B cell (primary cell): ENCODE measurements around the gene EIPR1. TPM values are rescaled to one million over a fixed set of nuclear protein-coding genes. Genes with fewer than 3 reads are reported as not detected.

ENCODE experiments used
- ATAC-seq: fragments of 200-7000 bp; cut with Tn5 transposase; one replicate; pipeline ENCODE4 v1.10.0; 2021; ENCODE audit warnings: low read depth, mild to moderate bottlenecking, moderate number of reproducible peaks, moderate library complexity
- CTCF ChIA-PET: fragments of 350-600 bp; sonication (Branson Sonifier 250); formaldehyde crosslinking; loops from one replicate; lab custom pipeline; 2021; ENCODE audit warnings: antibody characterized with exemption, inconsistent platforms; lab: Charles Lee
- POLR2A ChIA-PET: fragments of 350-600 bp; sonication (Branson Sonifier 250); formaldehyde crosslinking; loops from one replicate; lab custom pipeline; 2021; ENCODE audit warnings: antibody characterized with exemption; lab: Charles Lee
- DNase-seq: peaks from one replicate; pipeline ENCODE4 v3.0.0; 2013
- H2AFZ ChIP-seq: 2 replicates; pipeline ENCODE4 v1.6.1; 2012; ENCODE audit warnings: mild to moderate bottlenecking, low read depth, low read length; ENCODE audit not compliant: insufficient read depth, poor library complexity, severe bottlenecking
- H3K27ac ChIP-seq, 2 donors: 1 replicate in 1 of 2; 2 replicates in 1 of 2; pipeline ENCODE4 v1.5.1; 2012 to 2013; ENCODE audit warnings: low read length in 2 of 2, mild to moderate bottlenecking in 2 of 2, moderate library complexity in 1 of 2
- H3K27me3 ChIP-seq, 4 experiments: fragments of 200-600 bp in 1 of 4; sonication (generic) in 1 of 4; replicated peaks in 1 of 4; 1 replicate in 2 of 4; 2 replicates in 2 of 4; pipeline versions ENCODE4 v1.6.1 to v1.7.0; 2013 to 2016; ENCODE audit warnings: low read length in 3 of 4, mild to moderate bottlenecking in 2 of 4, mixed read lengths in 1 of 4, moderate library complexity in 1 of 4; ENCODE audit not compliant: insufficient read depth in 4 of 4, control insufficient read depth in 3 of 4; ENCODE audit errors: control extremely low read depth in 1 of 4
- H3K36me3 ChIP-seq, 2 experiments: replicated peaks in 1 of 2; 1 replicate in 1 of 2; 2 replicates in 1 of 2; pipeline versions ENCODE4 v1.6.1 to v1.7.1; 2013; ENCODE audit warnings: low read length in 1 of 2; ENCODE audit not compliant: insufficient read depth in 2 of 2, control insufficient read depth in 1 of 2; ENCODE audit errors: control extremely low read depth in 1 of 2, extremely low read depth in 1 of 2
- H3K4me1 ChIP-seq, 2 donors: fragments of 200-600 bp in 1 of 2; sonication (generic) in 1 of 2; 1 replicate in 1 of 2; 2 replicates in 1 of 2; pipeline versions ENCODE4 v1.5.1 to v1.6.1; 2013 to 2017; ENCODE audit warnings: low read length in 2 of 2; ENCODE audit not compliant: control insufficient read depth in 2 of 2, insufficient read depth in 2 of 2
- H3K4me2 ChIP-seq: replicated peaks from 2 replicates; pipeline ENCODE3; 2012; ENCODE audit warnings: mild to moderate bottlenecking, low read depth, low read length; ENCODE audit not compliant: poor library complexity, severe bottlenecking
- H3K4me3 ChIP-seq, 5 experiments: fragments of 200-600 bp in 1 of 5; sonication (generic) in 1 of 5; 1 replicate in 3 of 5; 2 replicates in 2 of 5; pipeline versions ENCODE4 v1.5.1 to v1.7.0; 2011 to 2016; ENCODE audit warnings: low read length in 4 of 5, mild to moderate bottlenecking in 4 of 5, low read depth in 2 of 5, control low read depth in 1 of 5, moderate library complexity in 1 of 5; ENCODE audit not compliant: insufficient read depth in 1 of 5; ENCODE audit errors: control extremely low read depth in 1 of 5, extremely low read depth in 1 of 5
- H3K79me2 ChIP-seq: fragments of 200-600 bp; sonication (generic); one replicate; pipeline ENCODE4 v1.6.0; 2016; ENCODE audit warnings: low read length; ENCODE audit not compliant: control insufficient read depth, insufficient read depth
- H3K9ac ChIP-seq: fragments of 200-600 bp; sonication (generic); 2 replicates; pipeline ENCODE4 v1.6.1; 2017; ENCODE audit warnings: mild to moderate bottlenecking, low read length, moderate library complexity
- H3K9me3 ChIP-seq, 3 donors: one replicate each; pipeline versions ENCODE4 v1.6.1 to v1.7.1; 2013; ENCODE audit warnings: low read length in 2 of 3; ENCODE audit not compliant: control insufficient read depth in 2 of 3, insufficient read depth in 1 of 3; ENCODE audit errors: control extremely low read depth in 1 of 3
- H4K20me1 ChIP-seq: 2 replicates; pipeline ENCODE4 v1.6.0; 2012; ENCODE audit warnings: mild to moderate bottlenecking, low read length; ENCODE audit not compliant: insufficient read depth, control insufficient read depth, poor library complexity, severe bottlenecking
- H3K27ac Mint-ChIP-seq: one replicate; pipeline ENCODE4 v1.8.0; 2021; ENCODE audit warnings: mixed read lengths
- H3K27me3 Mint-ChIP-seq: one replicate; pipeline ENCODE4 v1.8.0; 2021; ENCODE audit warnings: mixed read lengths
- H3K4me1 Mint-ChIP-seq: one replicate; pipeline ENCODE4 v1.8.0; 2021; ENCODE audit warnings: mixed read lengths
- H3K4me3 Mint-ChIP-seq: one replicate; pipeline ENCODE4 v1.8.0; 2021; ENCODE audit warnings: mixed read lengths
- H3K9me3 Mint-ChIP-seq: one replicate; pipeline ENCODE4 v1.8.0; 2022; ENCODE audit warnings: mixed read lengths; ENCODE audit not compliant: insufficient read depth
- CTCF ChIP-seq: fragments of 200-600 bp; IDR thresholded peaks from one replicate; pipeline ENCODE4 v1.8.0; 2022; ENCODE audit warnings: antibody characterized with exemption, mild to moderate bottlenecking
- EZH2 ChIP-seq: IDR thresholded peaks from 2 replicates; pipeline ENCODE4 v1.6.1; 2012; ENCODE audit warnings: borderline replicate concordance, low read depth, mild to moderate bottlenecking, moderate library complexity, low read length; ENCODE audit not compliant: insufficient read depth, poor library complexity, severe bottlenecking
- WGBS: methylation state at CpG from one replicate; pipeline ENCODE4 v1.1.5; 2013; ENCODE audit warnings: missing lambda C conversion rate; ENCODE audit not compliant: insufficient coverage; 5-methylcytosine and 5-hydroxymethylcytosine counted together
- intact Hi-C: fragments of 100-400 bp; cut with micrococcal nuclease; formaldehyde crosslinking; loops from one replicate; pipeline ENCODE4 v1.10.0; 2022
- polyA plus RNA-seq: library from polyadenylated mRNA; depleted of rRNA; stranded (reverse); fragments of >200 nt; gene quantifications from 2 replicates; pipeline ENCODE4 v1.2.3, GENCODE V29; 2012
- total RNA-seq, 2 donors: library from RNA; stranded (reverse); fragments of 120-200 nt in 1 of 2; gene quantifications; 1 replicate in 1 of 2; 2 replicates in 1 of 2; pipeline versions ENCODE4 v1.2.3 to v1.2.4, GENCODE V29; 2013 to 2022

EIPR1 gene
- total and polyA plus RNA-seq, 2 donors (not counting 1 experiment from before 2014, with no cell fraction given) = 31.8 to 37.0 TPM

GRCh38 chr2:3307236-3307635 is 70.4 kb downstream of the EIPR1 start:
- intact Hi-C loops = loop anchor here (10.0 kb wide), 1 partner anchor 132 kb away; no protein-coding TSS in a partner anchor
- Histone ChIP-seq H3K9me3 (no peaks in the 10 kb centered on the region), H2AFZ (no peak overlapping the region), H3K27me3 (no peaks in the 10 kb centered on the region), H3K27ac (no peak overlapping the region), H3K4me3 (no peak overlapping the region), H3K4me1 (peaks cover 0 to 7% of the 10 kb centered on the region in 2 donors), H3K4me2 (no peak overlapping the region), H4K20me1 (no peaks in the 10 kb centered on the region), H3K9ac (no peak overlapping the region), H3K36me3 (no peaks in the 10 kb centered on the region), H3K79me2 (peaks cover 18% of the 10 kb centered on the region)
- 98% methylated on average over 8 of the region's 9 CpGs for WGBS
- peaks cover 11% of the 10 kb centered on the region for H3K4me1 Mint-ChIP-seq
- ATAC-seq (no peak), DNase-seq (no peak)
- ChIA-PET CTCF (no interaction called here), POLR2A (no interaction called here)
- no peaks in the 10 kb centered on the region for H3K27me3 Mint-ChIP-seq
- H3K4me3 Mint-ChIP-seq = no peak overlapping the region
- TF ChIP-seq CTCF (no peak), EZH2 (no peak)
- no peaks in the 10 kb centered on the region for H3K9me3 Mint-ChIP-seq
- no peak overlapping the region for H3K27ac Mint-ChIP-seq

- no peak overlapping the region for H3K27ac ChIP-seq
- H3K36me3 ChIP-seq = peaks cover 0 to 4% of the 10 kb centered on the region in 2 experiments
- ChIA-PET POLR2A (no interaction called here), CTCF (no interaction called here)
- peaks cover 19% of the 10 kb centered on the region for H3K79me2 ChIP-seq
- H3K4me1 Mint-ChIP-seq = peaks cover 11% of the 10 kb centered on the region
- H3K27me3 ChIP-seq = no peaks in the 10 kb centered on the region
- over 99% methylated on average over 12 of the region's 12 CpGs for WGBS
- no peak overlapping the region for H3K27ac Mint-ChIP-seq
- no peaks in the 10 kb centered on the region for H3K9me3 Mint-ChIP-seq
- DNase-seq (no peak), ATAC-seq (no peak)
- no peak overlapping the region for H3K9ac ChIP-seq
- no peaks in the 10 kb centered on the region for H3K9me3 ChIP-seq
- no peak overlapping the region for H3K4me3 ChIP-seq
- intact Hi-C loops = loop anchor here (10.0 kb wide), 1 partner anchor 131 kb away; no protein-coding TSS in a partner anchor
- TF ChIP-seq CTCF = no peak
- no peak for TF ChIP-seq EZH2
- no peaks in the 10 kb centered on the region for H3K27me3 Mint-ChIP-seq
- H3K4me1 ChIP-seq = peaks cover 0 to 7% of the 10 kb centered on the region in 2 donors
- H3K4me2 ChIP-seq = no peak overlapping the region
- no peak overlapping the region for H3K4me3 Mint-ChIP-seq
- no peak overlapping the region for H2AFZ ChIP-seq
- H4K20me1 ChIP-seq = no peaks in the 10 kb centered on the region
Observed at GRCh38 chr2:3305952-3306351, 71.7 kb downstream of the EIPR1 start.
